Prostate gland (tissue), 2 donors: ENCODE measurements around the gene STX10.

ENCODE experiments used
- POLR2A ChIP-seq: fragments of 450-650 bp; IDR thresholded peaks from one replicate; pipeline ENCODE4 v1.6.1; 2016; ENCODE audit warnings: antibody characterized with exemption, mild to moderate bottlenecking
- POLR2AphosphoS5 ChIP-seq: sonication (generic); formaldehyde crosslinking; IDR thresholded peaks from one replicate; pipeline ENCODE4 v1.6.1; 2017; ENCODE audit warnings: antibody characterized with exemption
- TF ChIP-seq, protein P1 (sequence below), 4 experiments: fragments of 200-600 bp in 2 of 4; fragments of 450-650 bp in 2 of 4; sonication (generic) in 2 of 4; IDR thresholded peaks; 1 replicate in 3 of 4; 2 replicates in 1 of 4; pipeline ENCODE4 v1.5.1; 2016 to 2019; ENCODE audit warnings: antibody characterized with exemption in 4 of 4, mild to moderate bottlenecking in 2 of 4, moderate library complexity in 2 of 4

DNA sequence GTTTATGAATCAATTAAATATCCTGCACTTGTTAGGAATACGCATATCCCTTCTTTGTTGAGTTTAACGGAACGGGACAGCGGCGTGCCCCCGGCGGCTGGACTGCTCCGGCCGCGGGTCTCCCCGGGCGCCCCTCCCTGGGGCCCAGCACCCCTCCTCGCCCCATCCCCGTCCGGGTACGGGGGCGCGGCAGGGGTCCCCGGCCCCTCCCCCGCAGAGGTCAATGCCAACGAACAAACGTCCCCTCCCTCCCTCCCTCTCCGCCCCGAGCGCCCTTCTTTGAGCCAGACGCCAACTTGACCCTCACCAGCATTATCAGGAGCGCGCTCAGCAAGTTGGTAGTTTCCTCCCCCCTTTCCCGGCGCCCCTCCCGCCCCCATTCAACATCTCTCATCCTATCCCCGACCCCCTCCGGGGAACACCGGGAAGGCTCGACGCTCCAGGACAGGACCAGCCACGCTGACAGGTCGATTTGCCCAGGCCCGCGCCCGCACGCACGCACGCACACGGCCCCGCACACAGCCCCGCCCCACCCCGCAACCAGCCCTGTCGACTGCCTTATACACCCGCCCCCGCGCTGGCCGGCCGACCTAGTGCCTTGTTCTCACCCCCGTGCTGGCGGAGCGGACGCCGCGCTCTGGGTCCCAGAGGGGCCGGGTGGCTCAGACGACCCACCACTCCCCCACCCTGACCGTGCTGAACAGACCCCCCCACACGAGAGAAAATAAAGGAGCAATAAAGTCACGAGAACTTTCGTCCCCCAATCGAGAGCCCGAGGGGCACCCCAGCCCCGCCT, 52.5 kb downstream of the STX10 start:
- TF ChIP-seq POLR2AphosphoS5 (no peak), POLR2A (no peak)
- TF ChIP-seq, protein P1, sequence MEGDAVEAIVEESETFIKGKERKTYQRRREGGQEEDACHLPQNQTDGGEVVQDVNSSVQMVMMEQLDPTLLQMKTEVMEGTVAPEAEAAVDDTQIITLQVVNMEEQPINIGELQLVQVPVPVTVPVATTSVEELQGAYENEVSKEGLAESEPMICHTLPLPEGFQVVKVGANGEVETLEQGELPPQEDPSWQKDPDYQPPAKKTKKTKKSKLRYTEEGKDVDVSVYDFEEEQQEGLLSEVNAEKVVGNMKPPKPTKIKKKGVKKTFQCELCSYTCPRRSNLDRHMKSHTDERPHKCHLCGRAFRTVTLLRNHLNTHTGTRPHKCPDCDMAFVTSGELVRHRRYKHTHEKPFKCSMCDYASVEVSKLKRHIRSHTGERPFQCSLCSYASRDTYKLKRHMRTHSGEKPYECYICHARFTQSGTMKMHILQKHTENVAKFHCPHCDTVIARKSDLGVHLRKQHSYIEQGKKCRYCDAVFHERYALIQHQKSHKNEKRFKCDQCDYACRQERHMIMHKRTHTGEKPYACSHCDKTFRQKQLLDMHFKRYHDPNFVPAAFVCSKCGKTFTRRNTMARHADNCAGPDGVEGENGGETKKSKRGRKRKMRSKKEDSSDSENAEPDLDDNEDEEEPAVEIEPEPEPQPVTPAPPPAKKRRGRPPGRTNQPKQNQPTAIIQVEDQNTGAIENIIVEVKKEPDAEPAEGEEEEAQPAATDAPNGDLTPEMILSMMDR (IDR thresholded peaks at IDR 0.05) = no peak
